Measurements from ENCODE around the gene TRNT1.

TRNT1 gene

GRCh38 chr3:3102751-3103150 is 24.0 kb upstream of the TRNT1 start:
- Histone ChIP-seq H3K36me3 (ENCODE audit: insufficient read depth, low read length) (no peaks in the 10 kb centered on the region), H3K9ac (ENCODE audit: low read depth, low read length) (no peak overlapping the region), H3K4me1 (ENCODE audit: insufficient read depth, low read length) (no peaks in the 10 kb centered on the region), H3K9me3 (ENCODE audit: insufficient read depth, low read length, severe bottlenecking) (no peaks in the 10 kb centered on the region), H3K4me3 (ENCODE audit: low read depth in 1 of 2, low read length in 2 of 2) (no peak overlapping the region), H3K27ac (ENCODE audit: low read length) (no peak overlapping the region), H3K27me3 (ENCODE audit: insufficient read depth, low read length, poor library complexity) (no peaks in the 10 kb centered on the region), H2AFZ (ENCODE audit: low read depth, low read length) (no peak overlapping the region), H3K4me2 (ENCODE audit: insufficient read depth, low read length) (no peak overlapping the region), H3K79me2 (ENCODE audit: insufficient read depth, low read length) (no peaks in the 10 kb centered on the region), H4K20me1 (ENCODE audit: insufficient read depth, low read length) (no peaks in the 10 kb centered on the region)
- ATAC-seq (ENCODE audit: insufficient read depth, low read depth) (no peak), DNase-seq (no peak)
- TF ChIP-seq EZH2 (IDR thresholded peaks at IDR 0.05; ENCODE audit: borderline replicate concordance, low read depth, low read length, severe bottlenecking), result no peak
- TF ChIP-seq CTCF (IDR thresholded peaks at IDR 0.05; ENCODE audit: borderline replicate concordance, extremely low read depth, low read length, poor library complexity, severe bottlenecking), result no peak

- Histone ChIP-seq H3K4me2 (ENCODE audit: insufficient read depth, low read length) (no peak overlapping the region), H3K27me3 (ENCODE audit: insufficient read depth, low read length, poor library complexity) (no peaks in the 10 kb centered on the region), H3K79me2 (ENCODE audit: insufficient read depth, low read length) (no peaks in the 10 kb centered on the region), H3K36me3 (ENCODE audit: insufficient read depth, low read length) (no peaks in the 10 kb centered on the region), H3K9me3 (ENCODE audit: insufficient read depth, low read length, severe bottlenecking) (no peaks in the 10 kb centered on the region), H3K4me1 (ENCODE audit: insufficient read depth, low read length) (no peaks in the 10 kb centered on the region), H2AFZ (ENCODE audit: low read depth, low read length) (no peak overlapping the region), H3K4me3 (ENCODE audit: low read depth in 1 of 2, low read length in 2 of 2) (no peak overlapping the region), H3K27ac (ENCODE audit: low read length) (no peak overlapping the region), H4K20me1 (ENCODE audit: insufficient read depth, low read length) (no peaks in the 10 kb centered on the region), H3K9ac (ENCODE audit: low read depth, low read length) (no peak overlapping the region)
- TF ChIP-seq EZH2 (IDR thresholded peaks at IDR 0.05; ENCODE audit: borderline replicate concordance, low read depth, low read length, severe bottlenecking) (no peak), CTCF (IDR thresholded peaks at IDR 0.05; ENCODE audit: borderline replicate concordance, extremely low read depth, low read length, poor library complexity, severe bottlenecking) (no peak)
- ATAC-seq (ENCODE audit: insufficient read depth, low read depth) (no peak), DNase-seq (no peak)
Measured at GRCh38 chr3:3105246-3105645, 21.5 kb upstream of the TRNT1 start.

GRCh38 chr3:3105815-3106214 is 20.9 kb upstream of the TRNT1 start:
- Histone ChIP-seq H3K9me3 (ENCODE audit: insufficient read depth, low read length, severe bottlenecking) (no peaks in the 10 kb centered on the region), H3K27ac (ENCODE audit: low read length) (no peak overlapping the region), H3K9ac (ENCODE audit: low read depth, low read length) (no peak overlapping the region), H3K4me1 (ENCODE audit: insufficient read depth, low read length) (no peaks in the 10 kb centered on the region), H4K20me1 (ENCODE audit: insufficient read depth, low read length) (no peaks in the 10 kb centered on the region), H3K36me3 (ENCODE audit: insufficient read depth, low read length) (no peaks in the 10 kb centered on the region), H3K4me3 (ENCODE audit: low read depth in 1 of 2, low read length in 2 of 2) (no peak overlapping the region), H2AFZ (ENCODE audit: low read depth, low read length) (no peak overlapping the region), H3K79me2 (ENCODE audit: insufficient read depth, low read length) (no peaks in the 10 kb centered on the region), H3K27me3 (ENCODE audit: insufficient read depth, low read length, poor library complexity) (no peaks in the 10 kb centered on the region), H3K4me2 (ENCODE audit: insufficient read depth, low read length) (no peak overlapping the region)
- ATAC-seq (ENCODE audit: insufficient read depth, low read depth) (no peak), DNase-seq (no peak)
- no peak for TF ChIP-seq EZH2 (IDR thresholded peaks at IDR 0.05; ENCODE audit: borderline replicate concordance, low read depth, low read length, severe bottlenecking)

GRCh38 chr3:3107181-3107580 is 19.6 kb upstream of the TRNT1 start:
- H2AFZ ChIP-seq (ENCODE audit: low read depth, low read length), result no peak overlapping the region
- H4K20me1 ChIP-seq (ENCODE audit: insufficient read depth, low read length), result no peaks in the 10 kb centered on the region
- H3K79me2 ChIP-seq (ENCODE audit: insufficient read depth, low read length), result no peaks in the 10 kb centered on the region
- H3K27me3 ChIP-seq (ENCODE audit: insufficient read depth, low read length, poor library complexity), result no peaks in the 10 kb centered on the region
- no peaks in the 10 kb centered on the region for H3K36me3 ChIP-seq (ENCODE audit: insufficient read depth, low read length)
- no peaks in the 10 kb centered on the region for H3K4me1 ChIP-seq (ENCODE audit: insufficient read depth, low read length)
- TF ChIP-seq EZH2 (IDR thresholded peaks at IDR 0.05; ENCODE audit: borderline replicate concordance, low read depth, low read length, severe bottlenecking), result no peak
- no peak for TF ChIP-seq CTCF (IDR thresholded peaks at IDR 0.05; ENCODE audit: borderline replicate concordance, extremely low read depth, low read length, poor library complexity, severe bottlenecking)
- H3K27ac ChIP-seq (ENCODE audit: low read length), result no peak overlapping the region
- no peak overlapping the region for H3K4me3 ChIP-seq (ENCODE audit: low read depth in 1 of 2, low read length in 2 of 2)
- H3K9ac ChIP-seq (ENCODE audit: low read depth, low read length), result no peak overlapping the region
- DNase-seq (no peak), ATAC-seq (ENCODE audit: insufficient read depth, low read depth) (no peak)
- no peak overlapping the region for H3K4me2 ChIP-seq (ENCODE audit: insufficient read depth, low read length)
- H3K9me3 ChIP-seq (ENCODE audit: insufficient read depth, low read length, severe bottlenecking), result no peaks in the 10 kb centered on the region
